Measurements from ENCODE around the gene PRSS3. TPM values are rescaled to one million over a fixed set of nuclear protein-coding genes. Genes with fewer than 3 reads are reported as not detected.
A peak's percentile ranks its signal among the peaks of the same experiment; 100 is the strongest.
"Not testable (repeated sequence)": the region's sequence is repeated elsewhere in the genome, so short reads cannot be mapped to it uniquely, and the experiment has no call there.

The PRSS3 gene
- total and polyA plus RNA-seq, 7 donors, result 0.05 to 0.30 TPM; not detected in 5

GRCh38 chr9:33808979-33809322, 13.6 kb downstream of the PRSS3 start:
- H3K36me3 ChIP-seq (ENCODE audit: insufficient read depth in 1 of 2, low read depth in 1 of 2); intact Hi-C loops (cut with DNase I); H3K4me3 ChIP-seq; H3K9me3 ChIP-seq; DNase-seq; H3K27me3 ChIP-seq (ENCODE audit: insufficient read depth in 3 of 3, low read length in 2 of 3); ATAC-seq; H3K4me1 ChIP-seq; H3K27ac ChIP-seq: not testable (repeated sequence)
- WGBS, 3 donors, result 72 to 87% (median 74%) methylated on average over 1 of the region's 1 CpG

- Histone ChIP-seq H3K27me3 (ENCODE audit: insufficient read depth in 3 of 3, low read length in 2 of 3) (no peaks in the 10 kb centered on the region), H3K4me1 (peaks cover 7% of the 10 kb centered on the region), H3K9me3 (no peaks in the 10 kb centered on the region), H3K27ac (no peak overlapping the region), H3K36me3 (ENCODE audit: insufficient read depth in 1 of 2, low read depth in 1 of 2) (no peaks in the 10 kb centered on the region), H3K4me3 (no peak overlapping the region)
- no peak for ATAC-seq
- WGBS, 3 donors, result 87 to 100% (median 96%) methylated on average over 1 of the region's 1 CpG
- no peak for DNase-seq
- intact Hi-C loops (cut with DNase I), result no loop called here
- TF ChIP-seq, protein P1, sequence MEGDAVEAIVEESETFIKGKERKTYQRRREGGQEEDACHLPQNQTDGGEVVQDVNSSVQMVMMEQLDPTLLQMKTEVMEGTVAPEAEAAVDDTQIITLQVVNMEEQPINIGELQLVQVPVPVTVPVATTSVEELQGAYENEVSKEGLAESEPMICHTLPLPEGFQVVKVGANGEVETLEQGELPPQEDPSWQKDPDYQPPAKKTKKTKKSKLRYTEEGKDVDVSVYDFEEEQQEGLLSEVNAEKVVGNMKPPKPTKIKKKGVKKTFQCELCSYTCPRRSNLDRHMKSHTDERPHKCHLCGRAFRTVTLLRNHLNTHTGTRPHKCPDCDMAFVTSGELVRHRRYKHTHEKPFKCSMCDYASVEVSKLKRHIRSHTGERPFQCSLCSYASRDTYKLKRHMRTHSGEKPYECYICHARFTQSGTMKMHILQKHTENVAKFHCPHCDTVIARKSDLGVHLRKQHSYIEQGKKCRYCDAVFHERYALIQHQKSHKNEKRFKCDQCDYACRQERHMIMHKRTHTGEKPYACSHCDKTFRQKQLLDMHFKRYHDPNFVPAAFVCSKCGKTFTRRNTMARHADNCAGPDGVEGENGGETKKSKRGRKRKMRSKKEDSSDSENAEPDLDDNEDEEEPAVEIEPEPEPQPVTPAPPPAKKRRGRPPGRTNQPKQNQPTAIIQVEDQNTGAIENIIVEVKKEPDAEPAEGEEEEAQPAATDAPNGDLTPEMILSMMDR (IDR thresholded peaks at IDR 0.05), result no peak
Observed at GRCh38 chr9:33809506-33809905, 14.1 kb downstream of the PRSS3 start.

GRCh38 chr9:33813712-33814641, 18.6 kb downstream of the PRSS3 start:
- H3K4me3 ChIP-seq, result no peak overlapping the region
- H3K27me3 ChIP-seq (ENCODE audit: insufficient read depth in 3 of 3, low read length in 2 of 3), result no peaks in the 10 kb centered on the region
- DNase-seq (no peak), ATAC-seq (peak in 2 of 4 donors; percentile 23 to 27)
- intact Hi-C loops (cut with DNase I), result loop anchor here (1.0 to 10.0 kb wide), 3 partner anchors 38 to 261 kb away; no protein-coding TSS in a partner anchor
- TF ChIP-seq, protein P1 (IDR thresholded peaks at IDR 0.05), result peak; percentile 73
- peaks cover 25% of the 10 kb centered on the region for H3K4me1 ChIP-seq
- H3K36me3 ChIP-seq (ENCODE audit: insufficient read depth in 1 of 2, low read depth in 1 of 2), result no peaks in the 10 kb centered on the region
- peak overlapping the region; percentile 98 for H3K27ac ChIP-seq
- 59 to 63% (median 62%) methylated on average over 8 of the region's 8 CpGs for WGBS, 3 donors
- H3K9me3 ChIP-seq, result no peaks in the 10 kb centered on the region

GRCh38 chr9:33815781-33816180, 20.4 kb downstream of the PRSS3 start:
- TF ChIP-seq, protein P1 (IDR thresholded peaks at IDR 0.05), result no peak
- ATAC-seq, result no peak
- 94 to 97% (median 97%) methylated on average over 7 of the region's 7 CpGs for WGBS, 3 donors
- Histone ChIP-seq H3K9me3 (no peaks in the 10 kb centered on the region), H3K27me3 (ENCODE audit: insufficient read depth in 3 of 3, low read length in 2 of 3) (no peaks in the 10 kb centered on the region), H3K4me3 (no peak overlapping the region), H3K36me3 (ENCODE audit: insufficient read depth in 1 of 2, low read depth in 1 of 2) (no peaks in the 10 kb centered on the region), H3K4me1 (peaks cover 40% of the 10 kb centered on the region), H3K27ac (peak overlapping the region; percentile 98)
- DNase-seq, result no peak
- intact Hi-C loops (cut with DNase I), result loop anchor here in 1 of 2 donors (10.0 kb wide), 1 partner anchor 259 kb away; no protein-coding TSS in a partner anchor
